ACHN (cell line): ENCODE results near the gene BBS4.
A peak's percentile ranks its signal among the peaks of the same experiment; 100 is the strongest.

Source experiments
- DNase-seq: peaks from one replicate; pipeline ENCODE4 v3.0.0-alpha.2; 2015
- in situ Hi-C: cut with HindIII; loops from 2 replicates; pipeline ENCODE4 v1.10.0; 2017; ENCODE audit warnings: low sequenced_read_pairs, low pct_ligation_motif_present, low pct_unique_long_range_greater_than_20kb

The BBS4 gene

DNA sequence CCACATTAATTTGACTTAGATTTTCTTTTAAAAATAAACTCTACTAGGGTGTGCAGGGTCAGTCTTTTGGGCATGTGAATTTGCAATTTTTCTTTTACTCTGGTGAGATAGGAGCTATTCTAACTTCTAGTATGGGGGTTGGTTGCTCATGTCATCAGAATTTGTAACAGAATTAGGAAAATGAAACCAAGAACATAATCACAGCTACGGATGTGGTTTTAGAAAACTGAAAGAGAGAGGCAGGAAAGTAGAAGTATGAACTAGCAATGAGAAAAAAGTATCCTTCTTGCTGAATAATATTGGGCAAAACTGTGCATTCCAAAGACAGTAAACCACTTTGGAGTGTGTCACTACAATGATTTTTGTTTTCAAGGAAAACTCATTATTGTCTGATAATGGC, 54.2 kb downstream of the BBS4 start:
- DNase-seq = no peak
- in situ Hi-C loops = no loop called here

DNA sequence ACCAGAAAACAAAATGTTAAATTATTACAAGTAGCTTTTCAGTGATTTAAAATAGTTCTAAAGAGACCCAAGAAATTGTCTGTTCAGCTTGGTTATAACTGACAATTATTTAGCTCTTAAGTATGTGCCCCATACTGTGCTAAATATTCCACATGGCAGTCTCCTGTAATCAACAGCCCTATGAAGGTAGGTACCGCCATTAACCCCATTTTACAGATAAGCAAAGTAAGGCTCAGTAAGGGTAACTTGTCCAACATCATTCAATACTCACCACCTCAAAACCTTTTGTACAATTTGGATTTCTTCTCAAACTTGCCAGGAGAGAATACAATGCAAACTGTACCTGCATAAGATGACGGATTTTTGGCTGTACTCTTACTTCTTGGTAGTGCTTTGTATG, 63.7 kb downstream of the BBS4 start:
- in situ Hi-C loops = no loop called here
- no peak for DNase-seq

DNA sequence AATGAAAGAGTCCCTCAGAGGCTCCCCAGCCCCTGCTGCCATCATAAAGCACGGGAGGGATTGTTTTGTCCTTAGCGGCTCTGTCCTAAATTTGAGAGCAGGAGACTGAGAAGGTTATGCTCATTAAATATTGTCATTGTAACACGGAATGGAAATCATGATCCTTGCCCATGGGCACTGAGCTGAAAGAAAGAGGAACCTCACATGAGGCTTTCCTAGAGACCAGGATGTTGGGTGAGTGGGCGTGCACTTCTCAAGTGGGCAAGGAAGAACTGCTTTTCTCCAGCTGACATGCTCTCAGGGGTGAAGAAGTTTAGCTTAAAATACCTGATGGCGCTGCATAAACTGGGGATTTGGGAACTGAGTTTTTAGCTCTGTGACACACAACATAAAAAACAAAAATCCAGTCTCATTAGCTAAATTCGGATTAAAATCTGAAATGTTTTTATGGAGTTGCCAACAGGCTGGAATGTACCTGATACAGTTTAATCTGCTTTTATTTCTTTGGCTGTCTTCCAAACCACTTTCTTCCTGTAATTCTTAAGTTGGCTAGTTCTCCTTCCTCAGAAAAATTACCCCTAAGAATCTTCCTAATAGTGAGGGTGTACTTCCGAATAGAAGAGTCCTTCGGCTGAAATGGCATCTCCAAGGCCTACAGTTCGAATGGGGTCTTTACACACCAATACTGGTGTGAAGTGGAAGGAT, 65.9 kb downstream of the BBS4 start:
- in situ Hi-C loops = no loop called here
- DNase-seq = no peak

DNA sequence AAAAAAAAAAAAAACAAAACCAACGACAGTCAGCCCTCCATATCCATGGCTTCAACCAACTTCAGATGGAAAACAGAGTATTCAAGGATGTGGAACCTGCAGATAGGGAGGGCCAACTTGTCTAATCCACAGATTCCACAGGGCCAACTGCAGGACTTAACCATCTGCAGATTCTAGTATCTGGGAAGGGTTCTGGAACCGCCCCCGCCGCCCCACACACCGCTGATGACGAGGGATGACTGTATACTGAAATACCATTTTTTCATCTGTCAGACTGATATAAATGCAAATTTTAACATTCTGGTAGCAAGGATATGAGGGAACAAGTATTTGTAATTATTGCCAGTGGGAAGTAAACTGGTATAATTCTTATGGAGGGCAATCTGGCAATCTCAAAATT, 68.1 kb downstream of the BBS4 start:
- in situ Hi-C loops = no loop called here
- DNase-seq = no peak

DNA sequence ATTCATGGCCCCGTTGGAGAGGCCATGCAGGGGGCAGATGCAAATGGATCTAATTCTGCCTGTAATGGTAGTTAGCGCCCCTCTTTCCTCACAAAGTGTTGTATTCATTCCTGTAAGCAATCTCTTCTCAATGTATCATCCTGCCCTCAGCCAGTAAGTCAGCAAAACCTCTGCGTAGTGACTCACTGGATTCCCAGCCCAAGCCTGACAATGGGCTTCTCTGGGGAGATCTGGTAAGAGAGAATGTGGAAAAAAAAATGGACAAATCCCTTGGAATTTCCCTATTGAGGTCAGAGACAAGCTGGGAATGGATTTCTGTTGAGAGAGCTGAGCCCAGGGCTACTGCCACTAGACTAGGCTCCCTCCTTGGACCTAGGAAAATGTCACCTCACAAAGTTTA, 72.2 kb downstream of the BBS4 start:
- in situ Hi-C loops = no loop called here

DNA sequence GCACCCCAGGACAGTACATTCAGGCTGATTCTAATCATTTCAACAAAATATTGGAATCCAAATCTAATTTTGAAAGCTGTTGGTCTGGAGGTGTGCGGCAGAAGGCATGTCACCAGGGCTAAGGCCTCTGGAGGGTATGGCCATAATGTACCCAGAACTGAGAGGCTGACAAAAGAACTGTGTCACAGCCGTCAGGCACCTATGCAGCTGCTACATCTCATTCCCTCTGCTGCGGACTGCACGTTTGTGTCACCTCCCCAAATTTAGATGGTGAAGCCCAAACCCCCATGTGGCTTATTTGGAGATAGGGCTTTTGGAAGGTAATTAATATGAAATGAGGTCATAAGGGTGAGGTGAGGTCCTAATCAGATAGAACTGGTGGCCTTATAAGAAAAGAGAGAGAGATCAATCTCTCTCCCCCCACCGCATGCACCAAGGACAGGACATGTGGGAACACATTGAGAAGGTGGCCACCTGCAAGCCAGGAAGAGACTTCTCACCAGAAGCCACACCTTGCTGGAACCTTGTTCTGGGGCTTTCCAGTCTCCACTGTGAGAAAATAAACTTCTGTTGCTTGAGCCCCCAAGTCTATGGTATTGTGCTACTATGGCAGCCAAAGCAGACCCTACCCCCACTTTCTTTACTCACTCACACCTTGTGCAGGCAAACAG, 74.7 kb downstream of the BBS4 start:
- in situ Hi-C loops = no loop called here
- DNase-seq = no peak

More for the DNA sequence above, 72.2 kb downstream of the BBS4 start:
- DNase-seq = peak; percentile 69

DNA sequence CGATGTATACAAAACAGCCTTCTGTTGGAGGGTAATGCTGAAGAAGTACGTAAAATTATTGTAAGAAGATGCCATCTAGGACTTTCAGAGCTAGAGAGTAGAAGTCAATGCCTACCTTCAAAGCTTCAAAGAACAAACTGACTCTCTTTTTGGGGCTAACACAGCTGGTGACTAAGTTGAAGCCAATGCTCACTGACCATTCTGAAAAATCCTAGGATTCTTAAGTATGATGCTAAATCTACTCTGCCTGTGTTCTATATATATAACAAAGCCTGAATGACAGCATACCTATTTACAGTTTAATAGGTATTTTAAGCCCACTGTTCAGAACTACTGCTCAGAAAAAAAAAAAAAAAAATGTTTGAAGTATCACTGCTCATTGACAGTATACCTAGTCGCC, 78.6 kb downstream of the BBS4 start:
- in situ Hi-C loops = no loop called here
- no peak for DNase-seq

DNA sequence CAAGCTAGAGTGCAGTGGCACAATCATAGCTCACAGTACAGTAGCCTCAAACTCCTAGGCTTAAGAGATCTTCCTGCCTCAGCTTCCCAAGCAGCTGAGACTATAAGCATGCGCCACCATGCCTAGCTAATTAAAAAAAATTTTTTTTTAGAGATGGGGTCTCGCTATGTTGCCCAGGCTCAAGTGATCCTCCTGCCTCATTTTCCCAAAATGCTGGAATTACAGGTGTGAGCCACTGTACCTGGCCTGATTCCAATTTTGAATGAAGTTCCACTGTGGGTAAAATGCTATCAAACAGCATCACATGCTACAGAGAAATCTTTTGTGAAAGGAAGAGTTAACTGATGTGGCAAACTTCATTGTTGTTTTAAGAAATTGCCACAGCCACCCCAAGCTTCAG, 80.0 kb downstream of the BBS4 start:
- no peak for DNase-seq
- in situ Hi-C loops = no loop called here

DNA sequence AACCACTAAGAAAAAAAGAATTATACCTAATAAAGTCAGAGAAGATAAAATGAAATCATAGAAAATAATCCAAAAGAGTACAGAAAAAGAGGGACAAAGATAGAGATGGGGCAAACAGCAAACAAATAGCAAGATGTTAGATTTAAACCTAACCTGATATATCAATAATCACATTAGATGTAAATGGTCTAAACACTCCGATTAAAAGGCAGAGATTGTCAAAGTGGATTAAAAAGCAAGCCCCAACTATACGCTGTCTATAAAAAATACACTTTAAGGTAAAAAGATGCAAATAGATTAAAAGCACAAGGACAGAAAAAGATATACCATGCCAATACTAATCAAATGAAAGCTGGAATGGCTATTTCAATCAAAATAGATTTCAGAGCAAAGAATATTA, 80.8 kb downstream of the BBS4 start:
- DNase-seq = no peak
- in situ Hi-C loops = no loop called here

DNA sequence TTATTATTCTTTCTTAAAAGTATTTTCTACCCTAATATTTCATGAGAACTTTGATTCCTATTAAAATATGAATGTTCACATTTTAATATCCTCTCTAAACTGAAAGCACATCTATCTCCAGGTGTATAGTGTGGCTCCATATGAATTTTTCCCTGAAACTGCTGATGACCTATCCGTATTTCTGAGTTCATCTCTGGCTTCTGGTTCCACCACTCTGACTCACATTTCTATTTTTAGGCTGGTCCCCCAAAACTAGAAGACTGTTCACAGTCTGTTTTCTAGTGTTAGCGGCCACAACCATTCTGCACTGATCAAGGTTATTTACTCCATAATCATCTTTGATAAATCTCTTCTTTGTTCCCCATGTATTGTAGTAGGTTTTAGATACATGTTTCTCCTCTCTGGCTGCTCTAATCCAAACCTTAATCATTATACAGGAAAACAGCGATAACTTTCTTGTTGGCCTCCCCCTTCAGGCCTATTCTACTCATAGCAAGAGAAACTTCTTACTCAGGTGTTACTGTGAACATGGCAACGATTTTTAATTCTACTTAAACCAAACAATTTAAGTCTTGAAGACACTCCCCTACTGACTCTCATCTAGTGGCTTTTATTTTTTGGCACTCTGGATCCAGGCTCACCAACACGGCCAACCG, 84.8 kb downstream of the BBS4 start:
- peak; percentile 12 for DNase-seq
- in situ Hi-C loops = no loop called here

DNA sequence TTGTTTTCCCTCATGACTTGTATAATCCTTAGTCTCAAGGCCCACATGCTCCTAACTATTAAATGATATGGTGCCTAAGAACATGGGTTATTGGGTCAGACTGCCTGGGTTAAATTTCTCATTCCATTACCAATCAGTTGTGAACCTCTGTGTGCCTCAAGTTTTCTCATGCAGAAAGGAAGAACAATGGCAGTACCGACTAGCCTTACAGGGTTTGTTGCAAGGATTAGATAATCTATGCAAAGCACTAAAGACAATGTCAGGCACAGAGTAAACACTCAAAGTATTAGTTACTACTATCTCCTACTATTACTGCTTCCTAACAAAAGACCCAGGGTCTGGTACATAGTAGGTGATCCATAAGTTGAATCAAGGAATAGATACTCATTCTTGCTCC, 85.3 kb downstream of the BBS4 start:
- no peak for DNase-seq
- in situ Hi-C loops = no loop called here

DNA sequence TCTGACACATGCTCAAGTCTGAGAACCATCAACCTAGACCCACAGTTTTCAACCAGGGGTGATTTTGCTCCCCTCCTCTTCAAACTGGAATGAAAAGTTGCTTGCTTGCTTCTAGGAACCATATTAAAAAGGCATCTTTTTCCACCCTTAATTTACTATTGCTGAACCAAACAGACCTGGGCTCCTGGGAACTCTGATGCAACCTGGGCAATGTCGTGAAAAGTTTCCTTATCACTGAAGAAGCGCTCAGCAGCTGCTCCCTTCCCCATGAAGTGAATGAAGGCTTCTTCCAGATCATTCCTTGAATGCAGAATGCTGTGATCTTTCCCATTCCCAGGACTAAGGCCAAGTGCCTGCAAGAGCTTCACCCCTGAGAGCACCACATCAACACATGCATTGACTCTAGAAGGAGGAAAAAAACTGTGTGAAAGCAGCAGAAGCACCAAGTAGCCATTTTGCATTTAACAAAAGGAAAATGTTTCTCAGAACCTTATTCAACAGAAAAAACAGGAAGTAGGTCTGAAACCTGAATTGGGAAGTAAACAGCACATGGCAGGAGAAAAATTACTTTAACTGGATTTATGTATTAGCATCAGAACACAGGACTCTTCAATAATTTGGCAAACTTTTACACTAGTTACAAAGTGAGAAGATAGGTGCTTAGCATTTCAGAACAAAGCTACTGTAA, 88.8 kb downstream of the BBS4 start:
- DNase-seq = no peak
- in situ Hi-C loops = no loop called here

DNA sequence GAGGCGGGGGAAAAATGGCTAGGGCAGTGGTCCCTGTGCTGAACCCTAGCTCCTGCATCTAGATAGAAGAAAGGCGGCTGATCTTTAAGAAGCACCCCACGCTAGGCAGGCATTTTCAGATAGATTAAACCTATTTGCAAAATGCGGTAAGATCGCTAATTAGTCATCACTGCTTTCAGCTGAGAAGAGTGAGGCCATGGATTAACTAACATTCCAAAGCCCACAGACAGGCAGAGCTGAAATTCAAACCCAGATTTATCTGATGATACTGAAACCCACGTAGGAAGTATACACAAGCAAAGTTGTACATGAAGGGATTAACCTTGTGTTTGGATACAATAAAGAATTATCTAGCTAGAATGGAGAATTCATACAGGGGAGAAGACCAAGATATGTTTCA, 92.8 kb downstream of the BBS4 start:
- no peak for DNase-seq
- in situ Hi-C loops = no loop called here

DNA sequence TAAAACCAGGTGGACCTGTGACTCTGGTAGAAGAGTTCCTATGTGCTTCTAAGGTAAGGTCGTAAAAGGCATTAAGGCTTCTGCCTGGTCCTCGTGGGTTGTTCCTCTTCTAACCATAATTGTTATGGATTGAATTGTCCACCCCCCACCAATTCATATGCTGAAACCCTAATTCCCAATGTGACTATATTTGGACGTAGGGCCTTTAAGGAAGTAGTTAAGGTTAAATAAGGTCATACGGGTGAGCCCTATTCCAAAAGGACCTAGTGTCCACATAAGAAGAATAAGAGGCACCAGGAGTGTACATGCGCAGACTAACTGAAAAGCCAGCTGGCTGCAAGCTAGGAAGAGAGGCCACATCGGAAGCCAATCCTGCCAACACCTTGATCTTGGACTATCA, 95.6 kb downstream of the BBS4 start:
- DNase-seq = no peak
- in situ Hi-C loops = no loop called here

DNA sequence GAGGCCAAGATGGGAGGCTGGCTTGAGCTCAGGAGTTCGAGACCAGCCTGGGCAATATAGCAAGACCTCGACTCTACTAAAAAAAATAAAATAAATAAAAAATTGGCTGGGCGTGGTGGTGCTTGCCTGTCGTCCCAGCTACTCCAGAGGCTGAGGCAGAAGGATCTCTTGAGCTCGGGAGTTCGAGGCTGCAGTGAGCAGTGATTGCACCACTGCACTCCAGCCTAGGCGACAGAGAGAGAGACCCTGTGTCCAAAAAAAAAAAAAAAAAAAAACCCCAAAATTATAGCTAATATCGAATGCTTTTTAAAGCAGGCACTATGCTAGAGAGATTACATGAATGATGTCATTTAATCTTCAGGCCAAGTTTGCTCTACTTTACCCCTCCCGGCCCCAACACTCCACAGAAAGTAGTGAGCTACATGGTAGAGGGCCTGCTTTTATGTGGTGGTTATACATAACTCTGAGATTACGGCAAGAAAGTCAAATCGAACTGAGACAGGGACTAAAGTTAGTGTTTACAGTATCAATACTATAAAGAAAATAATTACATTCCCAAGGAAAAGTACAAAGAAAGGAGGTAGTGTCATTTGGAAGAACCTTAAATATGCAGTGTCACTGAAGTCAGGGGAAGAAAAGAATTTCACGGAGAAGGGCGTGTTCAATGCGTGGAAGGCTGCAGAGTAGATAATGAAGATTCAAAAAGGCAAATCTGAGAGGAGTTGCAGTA, 96.4 kb downstream of the BBS4 start:
- in situ Hi-C loops = no loop called here

DNA sequence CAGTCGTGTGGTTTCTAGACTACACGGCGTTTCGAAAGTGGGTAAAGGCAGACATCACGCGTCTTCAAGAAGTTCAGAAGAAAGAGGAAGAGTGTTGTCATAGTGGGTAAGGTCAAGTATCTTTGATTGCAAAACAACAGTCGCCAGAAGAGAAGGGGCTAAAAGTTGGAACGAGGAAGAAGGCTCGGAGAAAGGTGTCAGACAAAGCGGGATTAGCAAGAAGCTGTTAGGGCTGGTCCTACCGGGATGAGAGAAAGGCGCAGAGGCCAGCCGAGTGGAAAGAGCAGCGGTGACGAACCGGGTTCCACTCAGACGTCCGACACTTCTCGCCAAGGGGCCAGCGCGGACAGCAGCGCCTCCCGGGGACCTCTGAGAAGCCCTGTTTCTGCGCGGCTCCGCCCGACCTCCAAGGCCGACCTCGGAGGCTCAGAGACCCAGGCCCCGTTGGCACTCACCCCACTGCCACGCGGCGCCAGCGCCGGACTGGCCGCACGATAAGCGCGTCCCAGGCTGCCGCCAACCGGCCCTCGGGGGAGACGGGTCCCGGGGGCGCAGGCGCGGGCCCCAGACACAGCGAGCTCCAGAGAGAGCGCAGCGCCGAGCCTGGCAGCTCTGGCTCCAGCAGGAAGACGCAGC, 97.1 kb downstream of the BBS4 start:
- DNase-seq = peak; percentile 39
- in situ Hi-C loops = no loop called here

More for the DNA sequence above, 96.4 kb downstream of the BBS4 start:
- DNase-seq = peak; percentile 14

DNA sequence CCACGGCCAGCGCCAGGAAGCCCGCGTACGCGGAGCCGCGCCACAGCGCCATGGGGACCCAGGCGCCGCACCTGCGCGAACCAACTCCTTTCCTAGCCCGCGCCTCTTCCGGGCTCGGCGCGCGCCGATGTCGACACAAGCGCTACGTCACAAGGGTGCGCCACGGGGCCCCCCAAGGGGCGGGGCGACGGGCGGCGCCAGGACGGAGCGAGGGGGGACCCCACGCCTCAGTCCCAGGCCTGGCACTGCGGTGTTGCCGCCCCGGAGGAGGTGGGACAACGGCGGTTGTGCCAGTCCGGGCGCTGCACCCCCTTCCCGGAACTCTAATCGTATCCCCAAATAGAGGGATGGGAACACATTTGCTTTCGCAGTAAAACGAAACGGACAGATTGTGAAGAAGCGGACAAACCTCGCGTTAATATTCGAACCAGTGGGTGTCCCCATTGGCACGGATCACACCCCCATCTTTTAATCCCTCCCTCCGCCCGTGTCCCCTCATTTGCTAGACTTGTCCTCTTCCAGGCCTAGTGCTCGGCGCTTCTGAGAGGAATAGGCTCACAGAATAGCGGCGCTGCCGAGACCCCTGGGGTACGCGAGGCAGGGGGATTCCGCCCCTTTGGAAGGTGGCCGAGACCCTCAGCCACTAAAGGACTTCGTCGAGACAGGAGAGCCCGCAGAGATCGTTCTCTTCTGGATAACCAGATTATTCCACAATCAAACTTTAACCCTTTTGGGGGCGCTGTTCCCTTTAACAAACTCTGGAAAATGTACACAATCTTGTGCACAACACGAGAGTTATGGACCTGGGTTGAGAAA, 97.8 kb downstream of the BBS4 start, which contains the start of gene ADPGK:
ADPGK (minus strand) TSS at position 119 of the 816 bp plus-strand sequence; CDS start at position 52, 67 bp downstream.
- peak; percentile 89 for DNase-seq
- in situ Hi-C loops = no loop called here
